GM12892 (cell line): ENCODE measurements around the gene GABRB1.

Experiments
- POLR2A ChIP-seq: IDR thresholded peaks from 2 replicates; pipeline ENCODE4 v1.6.1; 2011; ENCODE audit warnings: low read depth, low read length, control low read depth
- POLR2AphosphoS5 ChIP-seq: IDR thresholded peaks from 2 replicates; pipeline ENCODE4 v1.6.1; 2011; ENCODE audit warnings: low read depth, low read length, control low read depth

GRCh38 chr4:47218631-47219030 is 187.3 kb downstream of the GABRB1 start:
- no peak for TF ChIP-seq POLR2A
- no peak for TF ChIP-seq POLR2AphosphoS5
